ENCODE results near the gene C18orf54. TPM values are rescaled to one million over a fixed set of nuclear protein-coding genes. Genes with fewer than 3 reads are reported as not detected.
"Not testable (repeated sequence)": the region's sequence is repeated elsewhere in the genome, so short reads cannot be mapped to it uniquely, and the experiment has no call there.

The C18orf54 gene
- total RNA-seq, 1 donor from 2014 or later, result 5.2 TPM

GRCh38 chr18:54386800-54387495, 29.2 kb downstream of the C18orf54 start:
- DNase-seq (ENCODE audit: low read depth in 2 of 2), result not testable (repeated sequence)

GRCh38 chr18:54387631-54388030, 29.9 kb downstream of the C18orf54 start:
- no peak for DNase-seq (ENCODE audit: low read depth in 2 of 2)

- peak; percentile 86 to 90 for DNase-seq (ENCODE audit: low read depth in 2 of 2)
These were observed 30.8 kb downstream of the C18orf54 start for GRCh38 chr18:54388203-54389142.

- no peak for DNase-seq (ENCODE audit: low read depth in 2 of 2)
These were observed 31.4 kb downstream of the C18orf54 start for GRCh38 chr18:54389143-54389505.

GRCh38 chr18:54390838-54391237, 33.1 kb downstream of the C18orf54 start:
- peak in 1 of 2 donors; percentile 4 for DNase-seq (ENCODE audit: low read depth in 2 of 2)

GRCh38 chr18:54392543-54393023, 34.9 kb downstream of the C18orf54 start:
- peak; percentile 71 to 73 for DNase-seq (ENCODE audit: low read depth in 2 of 2)

GRCh38 chr18:54393648-54394294, 36.1 kb downstream of the C18orf54 start:
- no peak for DNase-seq (ENCODE audit: low read depth in 2 of 2)

- DNase-seq (ENCODE audit: low read depth in 2 of 2), result no peak
These were observed 39.1 kb downstream of the C18orf54 start for GRCh38 chr18:54396760-54397159.

- no peak for DNase-seq (ENCODE audit: low read depth in 2 of 2)
These were observed 47.6 kb downstream of the C18orf54 start for GRCh38 chr18:54405290-54405689.

GRCh38 chr18:54411781-54412180, 54.1 kb downstream of the C18orf54 start:
- DNase-seq (ENCODE audit: low read depth in 2 of 2), result no peak

- DNase-seq (ENCODE audit: low read depth in 2 of 2), result no peak
These were observed 57.4 kb downstream of the C18orf54 start for GRCh38 chr18:54415086-54415485.

GRCh38 chr18:54416436-54416835, 58.7 kb downstream of the C18orf54 start:
- DNase-seq (ENCODE audit: low read depth in 2 of 2), result no peak

GRCh38 chr18:54423831-54424230, 66.1 kb downstream of the C18orf54 start:
- no peak for DNase-seq (ENCODE audit: low read depth in 2 of 2)

- DNase-seq (ENCODE audit: low read depth in 2 of 2), result no peak
These were observed 68.5 kb downstream of the C18orf54 start for GRCh38 chr18:54426085-54426665.

Other genes starting within 250 kb of the C18orf54 start
- 18.7 and 45.0 TPM in 2 replicates for gene MBD2, start 133.2 kb upstream of the C18orf54 start, total RNA-seq
- gene POLI, start 88.4 kb upstream of the C18orf54 start, total RNA-seq, result 8.5 and 19.6 TPM in 2 replicates
- 0.20 TPM in 1 of 2 replicates, not detected in the other for gene STARD6, start within 50 bp of the C18orf54 start, total RNA-seq
- not detected in 2 replicates for gene DYNAP, start 233.3 kb downstream of the C18orf54 start, total RNA-seq